Stimulated activated memory B cell treated with anti-CD40 and anti-IgM and Interleukin-4, amounts not matched to agents 10 μg/mL and 1 μg/mL and 100 μg/mL, for 72 hours (primary cell): Measurements from ENCODE around the gene TNFAIP2.
"Not testable (repeated sequence)": the region's sequence is repeated elsewhere in the genome, so short reads cannot be mapped to it uniquely, and the experiment has no call there.

Experiments used
- ATAC-seq: fragments of 150-1000 bp; cut with Tn5 transposase; 2 replicates; pipeline ENCODE4 v1.10.0; 2021
- H3K27ac Mint-ChIP-seq: one replicate; pipeline ENCODE4 v1.8.0; 2022; ENCODE audit warnings: mild to moderate bottlenecking, mixed read lengths
- H3K27me3 Mint-ChIP-seq: one replicate; pipeline ENCODE4 v1.8.0; 2022; ENCODE audit warnings: mixed read lengths
- H3K36me3 Mint-ChIP-seq: one replicate; pipeline ENCODE4 v1.8.0; 2022; ENCODE audit warnings: mixed read lengths
- H3K4me1 Mint-ChIP-seq: one replicate; pipeline ENCODE4 v1.8.0; 2022; ENCODE audit warnings: mixed read lengths
- H3K4me3 Mint-ChIP-seq: one replicate; pipeline ENCODE4 v1.8.0; 2022; ENCODE audit warnings: mild to moderate bottlenecking, moderate library complexity, mixed read lengths
- H3K9me3 Mint-ChIP-seq: one replicate; pipeline ENCODE4 v1.8.0; 2022; ENCODE audit warnings: mixed read lengths

Gene TNFAIP2

DNA sequence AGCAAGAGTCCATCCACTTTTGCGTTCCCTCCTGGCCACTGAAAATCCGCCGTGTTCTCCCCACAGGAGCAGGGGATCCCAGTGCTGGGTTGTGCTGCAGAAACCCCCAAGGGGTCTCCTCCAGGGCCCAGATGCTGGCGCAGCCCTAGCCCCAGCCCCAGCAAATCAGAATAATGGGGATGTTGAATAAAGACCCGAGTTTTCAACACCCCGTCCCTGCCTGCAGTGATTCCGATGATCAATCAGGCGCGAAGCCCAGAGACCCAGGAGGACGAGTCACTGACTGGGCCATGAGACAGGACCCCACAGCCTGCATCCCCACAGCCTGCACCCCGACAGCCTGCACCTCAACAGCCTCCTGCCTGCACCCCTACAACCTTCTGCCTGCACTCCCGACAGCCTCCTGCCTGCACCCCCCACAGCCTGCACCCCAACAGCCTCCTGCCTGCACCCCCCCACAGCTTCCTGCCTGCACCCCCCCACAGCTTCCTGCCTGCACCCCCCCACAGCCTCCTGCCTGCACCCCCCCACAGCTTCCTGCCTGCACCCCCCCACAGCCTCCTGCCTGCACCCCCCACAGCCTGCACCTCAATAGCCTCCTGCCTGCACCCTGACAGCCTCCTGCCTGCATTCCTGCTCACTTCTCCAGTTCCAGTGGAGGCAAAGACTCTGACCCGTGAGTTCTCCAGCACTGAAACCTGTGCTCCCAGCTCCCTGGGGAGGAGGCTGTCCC is 37.2 kb downstream of the TNFAIP2 start:
- H3K4me3 Mint-ChIP-seq = no peak overlapping the region
- no peaks in the 10 kb centered on the region for H3K36me3 Mint-ChIP-seq
- ATAC-seq = no peak
- H3K9me3 Mint-ChIP-seq = no peaks in the 10 kb centered on the region
- H3K27me3 Mint-ChIP-seq = peaks cover 83% of the 10 kb centered on the region
- H3K27ac Mint-ChIP-seq = no peak overlapping the region
- H3K4me1 Mint-ChIP-seq = no peaks in the 10 kb centered on the region

DNA sequence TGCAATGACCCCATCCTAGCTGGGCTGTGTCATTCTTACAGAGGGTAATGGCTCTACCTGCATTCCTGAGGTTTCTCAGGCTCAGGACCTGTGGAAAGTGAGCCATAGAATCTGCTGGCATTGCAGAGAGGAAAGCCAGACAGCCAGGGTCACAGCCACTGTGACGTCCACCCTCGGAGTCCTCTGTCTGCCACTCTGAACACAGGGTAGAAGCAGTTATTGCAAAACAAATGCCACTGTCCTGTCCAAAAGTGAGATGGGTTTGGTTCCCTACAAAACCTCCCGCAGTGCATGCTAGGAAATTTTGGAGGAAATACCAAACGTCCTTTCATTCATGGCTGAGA is 37.8 kb downstream of the TNFAIP2 start:
- no peak overlapping the region for H3K4me3 Mint-ChIP-seq
- no peaks in the 10 kb centered on the region for H3K9me3 Mint-ChIP-seq
- no peak for ATAC-seq
- H3K36me3 Mint-ChIP-seq = peaks cover under 1% of the 10 kb centered on the region
- H3K4me1 Mint-ChIP-seq = no peaks in the 10 kb centered on the region
- H3K27me3 Mint-ChIP-seq = peaks cover 84% of the 10 kb centered on the region
- no peak overlapping the region for H3K27ac Mint-ChIP-seq

DNA sequence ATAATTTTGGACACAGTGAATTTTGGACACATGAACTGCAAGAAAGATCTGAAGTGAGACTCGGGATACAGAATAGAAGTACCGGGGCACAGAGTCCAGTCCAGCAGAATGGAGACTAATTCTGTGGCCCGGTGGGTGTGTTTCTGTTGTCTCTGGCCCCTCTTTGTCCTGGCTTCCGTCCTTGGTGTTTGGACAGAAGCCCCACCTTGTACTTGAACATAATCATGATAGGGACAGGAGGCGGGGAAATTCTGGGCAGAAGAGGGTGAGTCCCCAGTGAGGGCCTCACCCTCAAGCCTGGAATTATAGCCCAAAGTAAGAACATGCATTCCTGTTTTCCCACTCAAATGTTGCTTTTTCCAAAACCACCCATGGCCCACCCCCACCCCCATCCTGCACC is 39.9 kb downstream of the TNFAIP2 start:
- no peak overlapping the region for H3K4me3 Mint-ChIP-seq
- H3K36me3 Mint-ChIP-seq = peaks cover 6% of the 10 kb centered on the region
- H3K27me3 Mint-ChIP-seq = peaks cover 78% of the 10 kb centered on the region
- H3K27ac Mint-ChIP-seq = no peak overlapping the region
- no peaks in the 10 kb centered on the region for H3K4me1 Mint-ChIP-seq
- ATAC-seq = no peak
- H3K9me3 Mint-ChIP-seq = no peaks in the 10 kb centered on the region

DNA sequence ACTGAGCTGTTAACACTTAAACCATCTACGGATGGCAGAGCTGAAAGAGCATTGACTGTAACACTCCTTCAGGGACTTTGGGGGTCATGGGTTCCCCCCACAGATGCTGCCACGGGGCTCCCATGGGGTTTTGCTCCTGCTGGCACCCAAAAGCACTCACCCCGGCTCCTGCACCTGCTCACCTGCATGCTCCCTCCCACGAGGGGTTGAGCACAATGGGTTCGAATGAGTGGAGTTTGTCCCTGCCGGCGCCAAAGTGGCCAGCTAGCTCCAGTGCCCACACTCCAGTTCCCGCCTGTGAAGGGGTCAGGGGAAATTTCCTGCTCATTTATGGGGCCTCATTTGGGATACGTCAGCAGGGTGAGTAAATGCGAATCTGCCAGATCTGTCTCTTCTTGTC is 40.7 kb downstream of the TNFAIP2 start:
- Mint-ChIP-seq H3K4me3 (no peak overlapping the region), H3K36me3 (peaks cover 6% of the 10 kb centered on the region)

DNA sequence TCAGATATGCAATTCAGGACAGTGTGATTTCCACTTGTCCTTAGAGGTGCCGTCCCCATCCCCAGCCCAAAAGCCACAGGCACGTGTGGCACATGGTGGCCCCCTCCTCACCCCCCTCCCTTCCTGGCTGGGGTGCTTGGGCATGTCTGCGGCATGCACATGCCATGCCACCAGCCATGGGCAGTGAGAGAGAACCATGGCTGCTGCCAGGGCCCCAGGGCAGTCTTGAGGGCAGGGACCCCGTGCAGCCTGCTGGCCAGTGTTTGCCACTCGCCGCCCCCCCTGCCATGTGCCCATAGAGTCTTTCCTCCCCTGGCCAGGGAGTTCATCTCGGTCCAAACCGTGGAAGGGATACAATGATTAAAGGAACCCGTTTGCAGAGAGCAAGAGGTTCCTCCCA is 41.5 kb downstream of the TNFAIP2 start:
- Mint-ChIP-seq H3K4me3 (no peak overlapping the region), H3K27me3 (peaks cover 62% of the 10 kb centered on the region), H3K9me3 (no peaks in the 10 kb centered on the region), H3K4me1 (no peaks in the 10 kb centered on the region), H3K36me3 (peaks cover 6% of the 10 kb centered on the region), H3K27ac (no peak overlapping the region)
- ATAC-seq = no peak

More for the DNA sequence above, 40.7 kb downstream of the TNFAIP2 start:
- no peaks in the 10 kb centered on the region for H3K4me1 Mint-ChIP-seq
- H3K27ac Mint-ChIP-seq = no peak overlapping the region
- peaks cover 70% of the 10 kb centered on the region for H3K27me3 Mint-ChIP-seq
- no peak for ATAC-seq
- H3K9me3 Mint-ChIP-seq = no peaks in the 10 kb centered on the region

DNA sequence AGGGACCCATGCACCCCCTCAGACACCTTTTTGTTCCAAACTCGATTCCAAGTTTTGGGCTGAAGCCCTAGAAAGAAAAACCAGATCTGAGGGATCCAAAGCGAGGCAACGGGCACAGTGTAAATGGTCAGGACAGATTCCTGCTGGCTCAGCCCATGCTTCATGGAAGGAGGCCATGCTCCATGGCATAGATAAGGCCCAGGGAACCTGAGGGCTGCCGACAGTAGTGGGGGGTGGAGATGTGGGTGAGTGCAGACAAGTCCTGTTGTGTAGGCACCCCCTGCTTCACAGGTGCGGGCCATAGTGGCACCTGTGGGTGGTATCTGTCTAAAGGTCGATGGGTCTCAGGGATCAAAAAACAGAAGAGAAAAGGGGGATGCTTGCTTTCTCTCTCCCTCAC is 42.1 kb downstream of the TNFAIP2 start:
- ATAC-seq = no peak
- Mint-ChIP-seq H3K27ac (no peak overlapping the region), H3K4me1 (no peaks in the 10 kb centered on the region), H3K9me3 (peaks cover 3% of the 10 kb centered on the region), H3K27me3 (peaks cover 67% of the 10 kb centered on the region), H3K36me3 (peaks cover 9% of the 10 kb centered on the region), H3K4me3 (no peak overlapping the region)

DNA sequence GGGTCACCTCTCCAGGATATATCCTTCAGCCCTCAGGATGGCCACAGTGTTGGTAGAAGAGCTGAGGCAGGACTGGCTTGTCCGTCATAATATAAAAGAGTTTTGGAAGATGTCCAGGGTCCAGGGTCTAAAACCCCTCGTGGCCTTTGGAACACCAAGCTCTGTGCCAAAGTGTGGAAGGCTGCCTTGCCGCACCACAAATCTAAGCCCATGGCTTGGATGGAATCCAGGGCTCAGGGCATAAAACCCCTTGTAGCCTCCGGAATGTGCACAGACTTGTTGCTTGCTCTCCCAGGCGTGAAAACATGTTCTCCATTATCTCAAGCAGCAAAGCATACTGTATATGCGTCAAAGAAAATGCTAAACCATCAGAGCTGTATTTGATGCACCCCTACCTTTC is 46.7 kb downstream of the TNFAIP2 start:
- Mint-ChIP-seq H3K27me3 (peaks cover 39% of the 10 kb centered on the region), H3K36me3 (peaks cover 16% of the 10 kb centered on the region), H3K27ac (no peak overlapping the region), H3K4me1 (no peaks in the 10 kb centered on the region), H3K4me3 (no peak overlapping the region), H3K9me3 (peaks cover 18% of the 10 kb centered on the region)
- ATAC-seq = no peak

DNA sequence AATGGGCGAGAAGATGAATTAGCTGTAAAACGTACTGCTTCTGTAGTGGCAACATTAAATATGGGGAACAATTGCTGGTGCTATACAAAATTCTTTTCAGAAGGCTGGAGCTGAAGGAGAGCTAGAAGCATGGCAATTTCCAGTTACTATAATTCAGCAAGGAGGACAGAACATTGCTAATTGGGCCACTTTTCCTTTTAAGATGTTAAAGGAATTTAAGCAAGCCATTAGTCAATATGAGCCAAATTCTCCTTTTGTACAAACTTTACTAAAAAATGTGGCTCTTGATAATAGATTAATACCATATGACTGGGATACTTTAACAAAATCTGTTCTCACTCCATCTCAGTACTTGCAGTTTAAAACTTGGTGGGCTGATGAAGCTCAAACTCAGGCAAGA is 47.9 kb downstream of the TNFAIP2 start:
- Mint-ChIP-seq H3K36me3 (peaks cover 17% of the 10 kb centered on the region), H3K27me3 (peaks cover 27% of the 10 kb centered on the region), H3K9me3 (peaks cover 22% of the 10 kb centered on the region)
- H3K27ac Mint-ChIP-seq, H3K4me3 Mint-ChIP-seq, H3K4me1 Mint-ChIP-seq, ATAC-seq: not testable (repeated sequence)

DNA sequence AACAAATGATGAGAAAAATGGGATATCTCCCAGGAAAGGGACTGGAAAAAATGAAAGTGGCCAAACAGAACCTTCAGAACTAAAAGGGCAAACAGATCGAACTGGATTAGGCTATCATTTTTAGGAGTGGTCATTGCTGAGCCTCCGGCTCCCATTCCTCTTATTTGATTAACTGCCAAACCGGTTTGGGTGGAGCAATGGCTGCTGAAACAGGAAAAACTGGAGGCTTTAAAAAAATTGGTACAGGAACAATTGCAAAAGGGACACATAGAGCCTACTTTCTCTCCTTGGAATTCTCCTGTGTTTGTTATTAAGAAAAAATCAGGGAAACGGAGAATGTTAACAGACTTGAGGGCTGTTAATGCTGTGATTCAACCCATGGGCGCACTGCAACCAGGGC is 49.7 kb downstream of the TNFAIP2 start:
- no peak overlapping the region for H3K4me3 Mint-ChIP-seq
- ATAC-seq = no peak
- peaks cover 24% of the 10 kb centered on the region for H3K27me3 Mint-ChIP-seq
- H3K4me1 Mint-ChIP-seq = no peaks in the 10 kb centered on the region
- H3K9me3 Mint-ChIP-seq = peaks cover 22% of the 10 kb centered on the region
- no peak overlapping the region for H3K27ac Mint-ChIP-seq
- H3K36me3 Mint-ChIP-seq = peaks cover 13% of the 10 kb centered on the region

DNA sequence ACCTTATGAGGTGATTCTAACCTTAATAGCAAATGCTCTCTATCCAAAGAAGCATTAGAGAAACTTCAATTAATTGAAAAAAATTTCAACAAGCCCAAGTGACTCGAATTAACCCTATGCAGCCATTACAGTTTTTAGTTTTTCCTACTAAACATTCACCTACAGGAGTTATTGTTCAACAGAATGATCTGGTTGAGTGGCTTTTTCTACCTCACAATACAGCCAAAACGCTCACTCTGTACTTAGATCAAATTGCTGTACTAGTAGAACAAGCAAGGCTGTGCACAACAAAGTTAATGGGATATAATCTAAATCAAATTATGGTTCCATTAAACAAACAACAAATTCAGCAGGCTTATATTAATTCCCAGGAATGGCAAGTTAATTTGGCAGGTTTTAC is 50.6 kb downstream of the TNFAIP2 start:
- not testable (repeated sequence) for H3K4me1 Mint-ChIP-seq, H3K4me3 Mint-ChIP-seq, H3K27ac Mint-ChIP-seq, ATAC-seq
- H3K27me3 Mint-ChIP-seq = peaks cover 24% of the 10 kb centered on the region
- H3K9me3 Mint-ChIP-seq = peaks cover 22% of the 10 kb centered on the region
- peaks cover 13% of the 10 kb centered on the region for H3K36me3 Mint-ChIP-seq

DNA sequence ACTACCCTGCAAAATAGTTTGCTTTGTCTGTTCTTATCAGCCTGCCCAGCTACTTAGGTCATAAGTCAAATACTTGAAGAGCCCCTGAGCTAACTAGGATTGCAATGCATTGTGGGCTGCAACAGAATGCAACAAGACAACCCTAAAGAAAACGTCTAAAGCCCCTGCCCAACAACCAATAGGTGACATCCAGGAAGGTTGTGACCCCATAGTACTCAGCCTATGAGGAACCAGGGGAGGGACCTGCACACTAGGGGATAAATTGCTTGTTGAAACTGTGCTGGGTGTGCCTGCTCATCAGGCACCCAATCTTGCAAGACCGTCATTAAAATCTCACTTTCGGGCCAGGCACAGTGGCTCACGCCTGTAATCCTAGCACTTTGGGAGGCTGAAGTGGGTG is 52.9 kb downstream of the TNFAIP2 start:
- not testable (repeated sequence) for H3K27ac Mint-ChIP-seq, H3K36me3 Mint-ChIP-seq, H3K4me3 Mint-ChIP-seq, H3K4me1 Mint-ChIP-seq, ATAC-seq
- Mint-ChIP-seq H3K27me3 (peaks cover 25% of the 10 kb centered on the region), H3K9me3 (peaks cover 11% of the 10 kb centered on the region)

DNA sequence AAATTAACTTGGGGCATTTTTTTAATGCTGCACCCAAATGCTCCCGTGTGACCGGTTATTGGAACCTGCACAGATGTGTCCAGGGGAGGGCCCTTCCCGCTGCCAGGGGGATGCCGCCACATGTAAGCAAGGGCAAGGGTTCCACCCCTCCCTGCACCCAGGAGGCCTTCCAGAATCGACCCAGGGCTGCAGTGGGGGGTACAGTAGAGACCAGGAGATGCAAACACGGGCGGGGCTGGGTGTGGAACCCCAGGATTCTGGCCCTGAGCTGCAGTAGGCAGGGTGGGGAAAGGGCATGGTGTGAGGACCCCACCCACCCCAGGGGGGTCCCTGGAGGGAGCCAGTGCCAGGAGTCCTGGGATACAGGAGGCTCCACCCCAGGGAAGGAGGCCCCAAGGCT is 54.1 kb downstream of the TNFAIP2 start:
- Mint-ChIP-seq H3K27me3 (peaks cover 23% of the 10 kb centered on the region), H3K9me3 (peaks cover 11% of the 10 kb centered on the region), H3K4me3 (no peak overlapping the region), H3K36me3 (peaks cover 6% of the 10 kb centered on the region), H3K4me1 (no peaks in the 10 kb centered on the region), H3K27ac (no peak overlapping the region)
- ATAC-seq = no peak

DNA sequence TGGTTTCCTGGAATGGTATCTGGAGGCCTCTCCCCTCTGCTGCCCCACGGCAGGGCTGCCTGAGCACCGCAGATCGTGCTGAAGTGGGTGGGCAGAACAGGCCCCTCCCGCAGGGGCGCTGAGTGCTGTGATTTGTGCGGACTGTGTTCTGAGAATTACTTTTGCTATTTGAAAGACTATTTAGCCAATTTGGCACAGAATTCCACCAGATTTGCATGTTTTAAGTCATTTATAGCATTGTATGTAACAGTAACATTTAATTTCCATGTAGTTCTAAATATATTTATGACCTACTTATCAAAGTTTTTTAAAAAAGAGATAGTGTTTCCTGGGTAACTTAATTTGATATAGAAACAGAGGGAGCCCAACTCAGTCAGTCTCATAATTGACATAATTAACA is 55.3 kb downstream of the TNFAIP2 start:
- H3K4me3 Mint-ChIP-seq = no peak overlapping the region
- peaks cover 15% of the 10 kb centered on the region for H3K27me3 Mint-ChIP-seq
- peaks cover 11% of the 10 kb centered on the region for H3K9me3 Mint-ChIP-seq
- H3K27ac Mint-ChIP-seq = no peak overlapping the region
- H3K4me1 Mint-ChIP-seq = no peaks in the 10 kb centered on the region
- ATAC-seq = no peak
- peaks cover 6% of the 10 kb centered on the region for H3K36me3 Mint-ChIP-seq

DNA sequence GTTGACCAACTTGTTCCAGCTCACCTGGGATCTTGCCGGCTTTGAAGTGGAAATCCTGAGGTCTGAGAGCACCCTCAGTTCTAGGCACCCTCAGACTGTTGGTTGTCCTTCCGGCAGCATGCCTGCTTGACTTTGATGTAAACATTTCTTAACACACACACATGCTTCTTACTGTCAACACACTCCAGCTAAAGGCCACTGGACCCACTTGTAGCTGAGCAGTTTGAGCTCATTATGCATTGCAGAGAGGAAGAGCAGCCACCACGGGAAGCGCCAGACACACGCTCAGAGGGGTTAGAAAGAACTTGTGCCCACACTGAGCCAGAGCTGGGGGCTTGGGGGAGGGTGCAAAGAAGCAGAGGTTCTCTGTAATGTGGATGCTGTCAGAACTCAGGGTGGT is 55.8 kb downstream of the TNFAIP2 start:
- H3K36me3 Mint-ChIP-seq = peaks cover 6% of the 10 kb centered on the region
- H3K27me3 Mint-ChIP-seq = peaks cover 20% of the 10 kb centered on the region
- no peak overlapping the region for H3K27ac Mint-ChIP-seq
- ATAC-seq = no peak
- H3K9me3 Mint-ChIP-seq = peaks cover 11% of the 10 kb centered on the region
- no peaks in the 10 kb centered on the region for H3K4me1 Mint-ChIP-seq
- no peak overlapping the region for H3K4me3 Mint-ChIP-seq

DNA sequence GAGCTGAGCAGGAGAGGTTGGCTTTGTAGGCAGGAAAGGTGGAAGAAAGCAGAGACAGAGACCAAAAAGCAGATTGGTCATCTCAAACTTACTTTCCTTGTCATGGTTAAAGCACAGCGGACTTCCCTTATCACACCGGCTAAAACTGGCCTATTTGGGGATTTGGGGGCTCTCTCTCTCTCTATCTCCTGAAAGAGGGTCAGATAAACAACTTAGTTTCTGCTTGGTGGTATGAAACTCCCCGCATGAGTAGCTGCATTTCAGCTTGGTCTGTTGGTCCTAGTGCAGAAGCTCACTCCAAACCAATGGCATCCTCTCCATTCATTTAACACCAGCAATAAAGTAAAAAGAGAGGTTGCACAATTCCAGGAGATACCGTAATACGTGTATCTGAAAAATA is 57.1 kb downstream of the TNFAIP2 start:
- Mint-ChIP-seq H3K4me3 (no peak overlapping the region), H3K27me3 (peaks cover 25% of the 10 kb centered on the region), H3K4me1 (no peaks in the 10 kb centered on the region), H3K36me3 (no peaks in the 10 kb centered on the region), H3K9me3 (peaks cover under 1% of the 10 kb centered on the region), H3K27ac (no peak overlapping the region)
- ATAC-seq = no peak

DNA sequence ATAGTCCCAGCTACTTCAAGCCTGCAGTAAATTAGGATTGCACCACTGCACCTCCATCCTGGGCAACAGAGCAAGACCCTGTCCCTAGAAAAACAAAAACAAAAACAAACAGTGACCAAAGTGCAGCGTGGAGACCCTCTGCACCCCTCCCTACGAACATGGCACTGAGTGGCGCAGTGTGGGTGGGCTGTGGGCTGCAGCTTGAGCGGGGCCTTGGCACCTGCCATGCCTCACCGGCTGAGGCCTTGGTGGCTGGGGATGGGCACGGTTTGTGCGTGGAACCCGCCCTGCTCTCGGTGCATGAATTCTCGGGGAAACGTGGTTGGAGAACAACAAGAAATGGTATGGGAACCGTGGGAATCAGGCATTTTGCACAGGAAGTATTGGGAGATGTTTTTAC is 60.8 kb downstream of the TNFAIP2 start:
- H3K27me3 Mint-ChIP-seq = peaks cover 60% of the 10 kb centered on the region
- H3K9me3 Mint-ChIP-seq = no peaks in the 10 kb centered on the region
- no peak overlapping the region for H3K4me3 Mint-ChIP-seq
- H3K4me1 Mint-ChIP-seq = peaks cover 7% of the 10 kb centered on the region
- no peak overlapping the region for H3K27ac Mint-ChIP-seq
- no peak for ATAC-seq
- H3K36me3 Mint-ChIP-seq = no peaks in the 10 kb centered on the region
